HG03108 (cell line): Measurements from ENCODE around the gene CCDC88C.

ENCODE experiments used
- ATAC-seq: cut with Tn5 transposase; IDR thresholded peaks from one replicate; pipeline ENCODE4 v1.9.1; 2021; ENCODE audit warnings: moderate library complexity; ENCODE audit not compliant: unreplicated experiment

Gene CCDC88C

DNA sequence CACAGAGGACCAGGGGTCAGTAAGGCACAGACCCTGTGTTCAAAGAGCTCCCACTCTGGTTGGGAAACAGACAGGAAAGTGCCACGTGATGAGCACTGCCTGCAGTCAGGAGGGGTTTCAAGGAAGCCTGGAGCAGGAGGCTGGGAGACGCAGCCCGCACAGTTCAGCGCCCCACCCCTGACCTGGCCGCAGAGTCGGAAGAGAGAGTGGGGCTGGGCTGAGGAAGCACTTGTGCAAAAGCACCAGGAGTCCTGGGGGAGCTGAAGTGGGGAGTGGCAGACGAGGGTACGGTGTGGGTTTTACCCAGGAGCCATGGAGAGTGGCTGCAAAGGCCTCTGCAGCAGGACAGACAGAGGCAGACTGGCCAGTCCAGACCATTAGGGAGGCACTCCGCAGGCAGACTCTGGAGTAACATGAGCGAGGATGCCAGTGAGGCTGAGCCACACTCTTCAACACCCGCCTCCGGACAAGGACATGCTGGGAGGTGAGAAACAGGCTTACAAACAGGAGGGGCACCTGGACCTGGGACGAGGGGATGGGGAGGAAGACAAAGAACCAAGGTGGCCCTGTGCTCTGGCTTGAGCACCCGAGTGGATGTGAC, 87.4 kb downstream of the CCDC88C start:
- ATAC-seq: no peak

DNA sequence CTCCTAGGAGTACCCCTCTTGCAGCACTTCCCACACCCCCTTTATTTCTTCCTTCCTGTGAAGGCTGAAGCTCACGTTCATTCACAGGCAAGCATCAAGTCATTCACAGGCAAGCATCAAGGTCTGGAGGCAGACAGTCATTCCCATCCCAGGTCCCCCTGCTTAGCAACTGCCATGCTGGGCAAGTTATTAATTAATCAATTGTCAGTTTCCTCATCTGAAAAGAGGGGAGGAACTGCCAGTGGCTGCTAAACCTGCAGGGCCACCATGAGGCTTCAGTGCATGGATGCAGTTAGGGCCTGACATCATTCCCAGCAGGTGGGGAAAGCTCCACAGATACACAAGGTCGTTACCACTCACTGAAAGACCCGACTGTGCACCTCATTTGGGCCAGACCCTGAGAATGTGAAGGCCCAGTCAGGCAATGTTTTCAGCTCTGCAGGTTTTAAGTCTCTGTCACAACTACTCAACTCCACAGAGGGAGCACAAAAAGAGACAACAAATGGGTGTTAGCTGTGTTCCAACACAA, 88.1 kb downstream of the CCDC88C start:
- no peak for ATAC-seq

DNA sequence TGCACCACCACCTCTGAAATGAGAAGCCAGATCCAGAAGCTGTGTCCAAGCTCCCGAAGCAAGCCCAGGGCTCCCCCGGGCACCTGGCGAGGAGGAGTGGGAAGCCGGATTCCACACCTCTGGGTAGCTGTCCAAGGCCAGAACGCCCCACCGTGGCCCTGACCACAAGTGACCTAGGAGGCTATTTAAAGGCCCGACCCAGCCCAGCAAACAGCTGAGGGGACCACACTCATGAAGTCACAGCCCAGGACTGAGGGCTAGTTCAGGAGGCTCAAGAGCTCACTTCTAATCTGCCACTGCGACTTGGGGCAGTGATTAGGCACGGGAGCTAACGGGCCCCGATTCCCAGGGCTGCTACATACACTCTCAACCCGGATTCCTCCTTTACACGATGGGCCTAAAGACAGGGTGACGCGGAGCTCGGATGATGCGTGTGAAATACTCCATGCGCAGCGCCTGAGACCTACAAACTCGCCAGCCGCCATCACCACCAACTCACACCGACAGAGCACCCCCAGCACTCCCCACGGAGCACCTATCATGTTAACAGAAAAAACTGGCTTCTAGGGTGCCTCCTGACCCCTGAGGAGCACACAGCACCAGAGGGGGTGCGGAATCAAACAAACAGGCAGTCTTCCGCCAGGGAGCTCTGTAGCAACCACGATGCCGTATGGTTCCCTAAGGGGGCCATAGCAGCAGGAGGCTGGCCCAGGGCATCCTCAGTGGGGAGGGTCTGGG, 89.1 kb downstream of the CCDC88C start:
- ATAC-seq: no peak

DNA sequence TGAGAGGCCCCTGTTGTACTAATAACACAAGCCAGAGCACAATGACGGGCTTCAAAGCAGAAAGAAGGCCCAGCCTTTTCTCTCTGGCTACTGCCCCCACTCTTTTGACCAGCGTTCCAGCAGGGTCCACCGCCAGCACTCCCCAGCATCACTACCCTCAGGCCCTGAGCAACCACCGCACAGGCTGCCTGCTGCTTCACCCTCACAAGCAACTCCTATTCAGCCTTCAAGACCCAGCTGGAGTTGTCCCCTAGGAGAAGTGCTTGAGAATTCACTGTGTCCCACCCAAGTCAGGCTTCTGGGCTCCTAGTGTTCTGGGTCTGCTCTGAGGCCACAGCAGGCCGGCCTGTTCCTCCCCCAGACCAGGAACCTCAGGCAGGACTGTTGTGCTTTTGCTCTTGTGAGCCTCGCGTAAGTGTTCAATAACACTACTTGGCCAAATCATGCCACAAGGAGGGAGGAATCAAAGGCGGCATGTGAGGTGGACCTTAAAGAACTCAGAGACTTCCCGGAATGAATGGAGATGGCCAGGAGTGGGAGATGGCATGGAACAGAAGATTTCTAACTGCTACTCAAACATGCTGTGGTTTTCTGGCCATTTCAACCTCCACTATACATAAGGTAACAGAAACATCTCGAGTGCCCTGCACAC, 89.8 kb downstream of the CCDC88C start:
- ATAC-seq: no peak

DNA sequence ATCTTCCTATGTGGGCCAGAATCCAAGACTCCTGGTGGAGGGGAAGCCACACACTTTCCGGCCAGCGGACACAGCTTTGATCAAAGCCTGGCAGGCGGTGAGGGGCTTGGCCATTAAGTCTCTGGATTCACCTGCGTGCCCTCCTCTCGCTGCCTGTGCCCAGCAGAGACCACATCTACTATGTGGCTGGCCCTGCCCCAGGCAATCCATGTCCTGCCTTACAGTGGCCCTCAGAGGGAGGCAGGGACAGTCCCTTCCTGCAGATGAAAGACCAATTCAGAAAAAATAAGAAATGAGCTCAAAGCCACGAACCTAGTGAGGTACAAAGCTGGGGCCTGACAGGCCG, 90.4 kb downstream of the CCDC88C start:
- ATAC-seq: no peak

DNA sequence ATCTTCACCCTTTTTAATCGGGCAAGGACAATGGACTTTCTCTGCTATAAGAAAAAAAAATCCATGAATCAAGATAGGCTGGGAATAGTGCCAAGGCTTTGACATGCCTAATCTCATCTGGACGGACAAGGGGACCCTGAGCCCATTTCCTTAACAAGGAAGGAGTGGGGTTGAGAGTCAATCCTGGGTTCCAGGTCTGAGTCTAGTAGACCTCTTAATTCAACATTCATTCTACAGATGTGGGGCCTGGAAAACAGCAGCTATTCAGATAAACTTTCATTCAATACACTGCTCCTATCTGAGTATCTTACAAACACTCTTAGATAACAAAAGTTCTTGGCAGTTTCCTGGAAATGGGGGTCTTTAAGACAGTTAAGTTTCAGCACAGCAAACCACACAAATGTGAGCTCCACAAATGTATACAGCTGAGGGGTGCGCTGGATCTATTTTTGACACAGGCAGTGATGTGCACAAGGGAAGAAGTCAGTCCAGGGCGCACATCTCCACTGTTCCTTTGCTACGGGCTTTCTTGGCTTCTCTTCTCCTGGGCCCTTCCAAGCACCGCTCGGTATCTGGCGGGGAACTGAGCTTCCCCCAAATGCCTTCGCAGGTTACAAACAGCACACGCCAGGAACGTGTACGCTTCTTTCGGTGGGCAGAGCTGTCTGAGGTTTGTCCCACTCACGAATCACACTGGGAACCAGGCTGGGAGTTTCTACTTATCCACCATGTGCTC, 90.9 kb downstream of the CCDC88C start:
- ATAC-seq: no peak

DNA sequence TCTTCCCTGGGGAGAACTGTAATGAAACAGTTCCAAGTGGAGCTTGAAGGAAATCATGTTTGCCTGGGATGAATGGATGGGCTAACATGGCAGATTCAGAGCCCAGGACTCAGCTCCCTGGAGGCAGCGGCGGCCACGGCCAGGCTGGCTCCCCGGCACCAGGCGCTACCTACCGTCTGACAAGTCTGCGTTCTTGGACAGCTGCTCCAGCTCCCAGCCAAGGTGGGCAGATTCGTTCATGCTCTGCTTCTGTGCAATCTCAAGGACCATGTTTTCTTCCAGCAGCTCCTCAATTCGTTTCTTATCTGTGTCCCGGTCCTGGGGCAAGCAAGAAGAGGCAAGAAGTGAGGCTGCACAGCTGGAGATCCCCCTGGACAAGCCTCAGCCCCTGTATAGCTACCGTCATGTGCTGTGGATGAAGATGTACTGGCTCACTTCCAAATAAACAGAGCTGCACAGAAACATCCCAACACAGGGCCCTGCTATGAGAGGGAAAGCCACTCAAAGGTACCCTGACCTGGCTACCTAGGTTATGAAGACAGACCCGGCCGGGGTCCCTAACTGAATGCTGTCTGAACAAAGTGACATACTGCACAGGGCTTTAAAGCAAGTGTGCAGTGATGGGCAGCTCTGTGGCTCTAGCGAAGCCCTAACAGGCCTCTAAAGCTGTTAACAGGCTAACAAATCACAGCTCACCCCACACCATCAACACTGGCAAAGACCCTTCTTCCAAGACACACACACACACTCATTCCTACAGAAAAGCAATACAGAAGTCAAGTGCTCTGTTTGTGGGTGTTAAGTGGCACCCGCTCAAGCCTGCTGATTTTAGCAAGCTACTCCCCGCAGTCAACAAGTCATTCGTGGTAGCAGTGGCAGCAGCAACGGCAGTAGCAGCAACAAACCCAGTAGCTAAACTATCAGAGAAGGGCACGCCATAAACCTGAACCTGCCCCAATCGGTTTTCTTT, 92.7 kb downstream of the CCDC88C start:
- no peak for ATAC-seq

DNA sequence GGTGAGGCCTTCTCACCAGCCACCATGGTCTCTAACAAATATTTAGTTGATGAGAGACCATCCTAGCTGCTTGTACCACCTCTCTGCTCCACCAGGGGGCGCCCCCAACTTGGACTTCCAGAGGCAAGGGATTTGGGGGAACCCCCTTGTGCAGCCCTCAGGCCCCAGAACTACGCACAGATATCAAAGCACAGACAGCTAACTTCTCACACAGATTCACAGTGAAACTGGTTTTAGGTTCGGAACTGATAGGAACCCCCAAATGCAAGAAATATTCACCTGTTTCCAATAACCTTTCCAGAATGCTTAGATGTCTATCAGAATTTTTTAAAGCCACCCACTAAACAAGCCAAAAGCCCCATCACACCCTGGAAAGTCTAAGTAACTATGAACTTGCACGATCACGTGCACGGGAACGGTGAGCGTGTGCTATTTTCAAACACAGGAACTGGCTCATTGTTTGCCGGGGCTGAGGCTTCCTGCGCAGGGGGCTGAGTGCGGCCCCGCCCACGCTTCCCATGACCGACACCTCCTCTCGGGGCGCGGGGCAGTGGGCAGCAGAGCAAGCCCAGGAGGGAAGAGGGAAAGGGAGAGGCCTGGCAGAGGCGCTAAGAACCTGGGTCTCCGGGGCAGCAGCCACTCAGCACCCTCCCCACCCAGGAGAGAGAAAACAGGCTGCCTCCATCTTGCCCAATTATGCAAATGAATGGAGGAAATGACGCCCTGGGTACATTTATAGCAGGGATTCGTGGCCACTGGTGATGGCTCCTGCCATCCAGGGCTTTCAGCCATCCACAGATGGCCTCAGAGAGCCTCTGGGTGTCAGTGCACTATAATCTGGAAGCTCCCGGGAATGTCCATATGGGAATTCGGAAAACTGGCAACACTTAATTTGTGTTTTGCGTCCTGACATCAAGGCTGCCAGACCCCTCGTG, 93.7 kb downstream of the CCDC88C start:
- peak; percentile 64 for ATAC-seq

DNA sequence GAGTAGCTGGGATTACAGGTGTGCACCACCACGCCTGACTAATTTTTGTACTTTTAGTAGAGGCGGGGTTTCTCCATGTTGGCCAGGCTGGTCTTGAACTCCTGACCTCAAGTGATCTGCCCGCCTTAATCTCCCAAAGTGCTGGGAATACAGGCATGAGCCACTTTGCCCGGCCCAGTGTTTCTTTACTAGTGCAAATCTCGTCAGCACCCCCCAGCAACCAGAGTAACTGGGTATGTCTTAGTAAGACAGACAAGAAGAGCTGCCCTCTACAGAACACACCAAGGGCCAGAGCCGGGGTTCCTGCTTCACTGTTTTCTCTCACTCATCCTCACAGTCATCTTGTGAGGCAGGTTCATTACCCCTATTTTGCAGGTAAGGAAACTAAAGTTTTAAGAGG, 94.6 kb downstream of the CCDC88C start:
- ATAC-seq: no peak

DNA sequence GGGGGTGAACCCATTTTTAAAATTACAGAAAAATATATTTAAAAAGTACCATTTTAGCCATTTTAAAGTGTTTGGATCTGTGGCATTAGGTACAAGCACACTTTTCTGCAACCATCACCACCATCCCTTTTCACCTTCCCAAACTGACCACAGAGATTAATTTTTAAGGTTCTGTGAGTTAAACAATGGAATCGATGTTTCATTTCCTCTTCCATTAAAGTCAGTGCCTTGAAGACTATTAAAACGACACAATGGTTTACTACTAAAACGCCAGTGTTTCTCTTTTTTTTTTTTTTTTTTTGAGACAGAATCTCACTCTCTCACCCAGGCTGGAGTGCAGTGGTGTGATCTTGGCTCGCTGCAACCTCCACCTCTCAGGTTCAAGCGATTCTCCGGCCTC, 95.0 kb downstream of the CCDC88C start:
- no peak for ATAC-seq

DNA sequence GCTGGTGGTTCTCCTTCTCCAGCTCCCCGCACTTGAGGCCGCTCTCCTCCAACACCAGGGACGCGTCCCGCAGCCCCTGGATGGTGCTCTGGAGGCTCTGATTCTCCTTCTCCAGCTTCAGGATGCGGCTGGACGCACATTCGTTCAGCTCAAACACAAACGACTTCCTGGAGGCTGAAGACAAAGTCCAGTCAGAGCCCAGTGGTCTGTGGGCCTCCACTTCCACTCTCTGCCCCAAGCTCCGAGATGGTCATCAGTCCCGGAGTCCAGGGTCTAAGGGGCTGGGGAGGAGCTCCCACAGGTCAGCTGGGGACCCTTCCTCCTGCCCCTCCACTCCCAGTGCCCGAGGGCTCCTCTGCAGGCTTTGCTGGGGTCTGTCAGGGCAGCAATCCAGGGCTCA, 96.5 kb downstream of the CCDC88C start:
- ATAC-seq: no peak

DNA sequence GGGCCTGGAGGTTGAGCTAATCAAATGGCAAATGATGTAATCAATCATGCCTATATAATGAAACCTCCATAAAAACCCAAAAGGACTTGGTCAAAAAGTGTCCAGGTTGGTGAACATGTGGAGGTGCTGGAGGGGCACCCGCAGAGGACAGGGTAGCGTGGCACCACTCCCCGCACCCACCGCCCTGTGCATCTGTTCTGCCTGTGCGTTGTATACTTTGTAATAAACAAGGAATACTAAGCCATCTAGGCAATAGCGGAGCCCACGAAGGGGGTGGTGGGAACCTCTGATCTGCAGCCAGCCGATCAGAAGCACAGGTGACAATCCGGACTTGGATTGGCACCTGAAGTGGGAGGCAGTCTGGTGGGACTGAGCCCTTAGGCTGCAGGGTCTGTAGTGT, 97.4 kb downstream of the CCDC88C start:
- no peak for ATAC-seq

DNA sequence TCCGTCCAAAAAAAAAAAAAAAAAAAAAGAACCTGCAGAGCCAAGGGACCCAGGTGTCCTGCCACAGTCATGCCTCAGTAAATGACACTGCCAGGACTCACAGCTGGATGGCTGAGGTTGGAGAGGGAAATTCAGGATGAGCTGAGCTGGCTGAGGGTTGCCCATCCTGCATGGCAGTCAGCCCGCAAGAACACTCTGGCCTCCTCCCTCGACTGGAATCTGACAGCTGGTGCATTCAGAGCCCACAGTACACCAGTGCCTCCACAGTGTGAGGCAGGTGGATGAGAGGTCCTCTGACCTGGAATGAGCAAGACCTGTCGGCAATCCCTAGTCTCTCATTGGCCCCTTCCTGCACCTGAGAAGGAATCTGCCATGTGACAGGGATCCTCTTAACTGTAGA, 98.7 kb downstream of the CCDC88C start:
- no peak for ATAC-seq

DNA sequence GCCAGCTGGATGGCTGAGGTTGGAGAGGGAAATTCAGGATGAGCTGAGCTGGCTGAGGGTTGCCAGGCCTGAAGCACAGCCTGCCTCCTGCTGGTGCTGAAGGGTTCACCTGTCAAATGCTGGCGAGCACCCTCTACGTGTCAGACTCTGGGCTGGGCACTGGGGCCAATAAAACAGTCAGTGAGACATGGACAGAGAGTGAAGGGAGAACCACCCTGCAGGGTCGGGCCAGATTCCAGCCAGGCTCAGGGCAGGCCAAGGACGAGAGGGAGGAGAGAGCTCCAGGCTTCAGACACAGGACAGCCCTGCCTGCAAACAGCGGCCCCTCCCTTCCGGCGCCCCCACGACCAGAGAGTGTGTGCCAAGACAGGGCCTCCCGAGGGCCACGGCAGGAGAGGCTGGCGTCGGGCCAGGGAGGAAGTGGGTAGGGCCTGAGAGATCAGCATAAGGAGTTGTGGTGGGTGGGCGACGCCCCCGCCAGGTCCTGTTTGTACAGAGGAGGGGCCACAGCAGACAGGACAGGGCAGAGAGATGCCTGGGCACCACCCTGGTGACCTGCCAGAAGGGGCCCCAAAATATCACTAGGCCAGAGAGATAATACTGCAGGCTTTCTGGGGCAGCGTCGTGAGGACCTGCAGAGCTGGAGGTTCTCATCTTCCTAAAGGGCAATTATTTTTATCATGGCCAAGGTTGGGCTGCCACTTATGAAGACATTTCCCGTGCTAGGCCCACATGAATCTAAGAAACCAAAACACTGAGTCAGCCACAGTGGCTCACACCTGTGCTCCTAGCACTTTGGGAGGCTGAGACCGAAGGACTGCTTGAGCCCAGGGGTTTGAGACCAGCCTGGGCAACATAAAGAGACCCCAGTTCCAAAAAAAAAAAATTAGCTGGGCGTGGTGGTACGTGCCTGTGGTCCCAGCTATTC, 100.0 kb downstream of the CCDC88C start:
- peak; percentile 29 for ATAC-seq

DNA sequence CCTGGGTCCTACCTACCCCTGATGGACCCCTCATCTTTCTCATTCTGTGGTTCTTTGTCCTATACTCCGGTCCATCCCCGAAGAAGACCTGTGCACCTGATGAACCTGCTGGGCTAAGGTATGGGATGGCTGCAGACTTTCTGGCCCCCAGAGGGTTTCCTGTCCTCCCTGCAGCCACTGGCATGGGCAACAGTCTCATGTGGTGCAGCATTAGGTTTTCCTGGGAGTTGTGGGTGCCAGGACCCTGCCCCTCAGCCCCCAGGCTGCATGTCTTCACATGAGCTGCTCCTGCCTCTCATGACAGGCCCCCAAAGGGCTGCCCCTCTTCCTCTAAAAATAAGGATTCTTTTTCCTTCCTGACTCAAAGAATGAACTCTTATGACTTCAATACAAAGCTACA, 100.9 kb downstream of the CCDC88C start:
- no peak for ATAC-seq

DNA sequence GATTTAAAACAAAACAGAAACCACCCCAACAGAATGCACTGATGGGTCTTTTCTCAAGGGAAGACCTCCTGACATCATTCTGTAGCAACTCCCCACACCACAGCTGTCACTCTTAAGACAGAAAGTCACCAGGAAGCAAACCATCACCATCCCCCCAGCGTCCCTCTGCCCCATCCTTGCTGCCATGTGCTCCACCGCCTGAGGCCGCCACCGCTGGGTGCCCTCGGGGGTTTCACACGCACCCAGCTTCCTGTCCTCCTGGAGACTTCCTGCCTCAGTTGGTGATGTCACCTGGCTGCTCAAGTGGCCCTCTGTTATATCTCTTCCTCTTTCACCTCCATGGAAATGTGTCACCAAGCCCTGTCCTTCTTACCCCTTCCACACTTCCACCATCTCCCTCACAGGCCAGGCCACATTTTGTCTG, 101.8 kb downstream of the CCDC88C start:
- ATAC-seq: peak; percentile 81

DNA sequence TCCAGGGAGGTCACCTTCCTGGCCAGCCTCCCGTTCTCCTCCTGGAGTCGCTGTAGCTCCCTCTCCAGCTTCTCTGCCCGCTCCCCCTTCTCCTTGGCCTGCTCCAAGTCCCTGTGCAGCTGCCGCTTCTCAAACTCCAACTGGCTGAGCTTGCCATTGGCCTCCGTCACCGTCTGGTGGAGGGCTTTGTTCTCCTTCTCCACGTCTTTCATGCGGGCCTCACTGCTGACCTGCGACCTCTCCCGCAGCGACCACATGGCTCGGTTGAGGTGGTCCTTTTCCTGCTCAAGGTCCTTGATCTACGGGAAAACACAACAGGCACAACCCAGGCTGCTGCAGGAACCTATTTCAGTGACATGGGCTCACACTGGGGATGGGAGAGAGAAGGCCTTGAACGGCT, 103.8 kb downstream of the CCDC88C start:
- no peak for ATAC-seq

DNA sequence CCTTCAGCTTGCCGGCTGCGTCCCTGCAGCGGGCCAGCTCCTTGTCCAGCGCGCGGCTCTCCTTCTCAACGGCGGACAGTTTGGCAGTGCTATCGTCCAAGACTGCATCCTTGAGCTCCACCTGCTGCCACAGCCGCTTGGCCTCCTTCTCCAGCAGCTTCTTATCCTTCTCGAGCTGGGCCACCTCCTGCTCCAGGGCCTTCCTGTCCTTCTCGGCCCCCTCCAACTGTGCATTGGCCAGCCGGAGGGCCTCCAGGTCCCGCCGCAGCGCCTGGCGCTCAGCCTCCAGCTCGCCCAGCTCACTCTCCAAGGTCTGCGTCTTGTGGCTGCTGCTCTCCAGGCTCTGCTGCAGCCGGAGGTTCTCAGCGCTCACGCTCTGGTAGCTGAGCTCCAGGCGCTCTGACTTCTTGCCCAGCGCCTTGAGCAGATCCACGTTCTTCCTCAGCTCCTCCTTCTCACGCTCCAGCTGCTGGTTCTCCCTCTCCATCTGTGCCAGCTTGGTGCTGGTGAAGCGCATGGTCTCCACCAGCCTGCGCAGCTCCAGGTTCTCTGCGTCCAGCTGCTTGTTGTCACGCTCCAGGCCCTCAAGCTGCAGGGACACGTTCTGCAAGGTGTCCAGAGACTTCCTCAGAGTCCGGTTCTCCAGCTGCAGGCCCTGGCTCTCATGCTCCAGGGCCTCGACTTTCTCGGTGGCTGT, 104.3 kb downstream of the CCDC88C start:
- ATAC-seq: no peak
